ENCODE results near the gene SH3RF1.
"Not testable (repeated sequence)": the region's sequence is repeated elsewhere in the genome, so short reads cannot be mapped to it uniquely, and the experiment has no call there.

The SH3RF1 gene

DNA sequence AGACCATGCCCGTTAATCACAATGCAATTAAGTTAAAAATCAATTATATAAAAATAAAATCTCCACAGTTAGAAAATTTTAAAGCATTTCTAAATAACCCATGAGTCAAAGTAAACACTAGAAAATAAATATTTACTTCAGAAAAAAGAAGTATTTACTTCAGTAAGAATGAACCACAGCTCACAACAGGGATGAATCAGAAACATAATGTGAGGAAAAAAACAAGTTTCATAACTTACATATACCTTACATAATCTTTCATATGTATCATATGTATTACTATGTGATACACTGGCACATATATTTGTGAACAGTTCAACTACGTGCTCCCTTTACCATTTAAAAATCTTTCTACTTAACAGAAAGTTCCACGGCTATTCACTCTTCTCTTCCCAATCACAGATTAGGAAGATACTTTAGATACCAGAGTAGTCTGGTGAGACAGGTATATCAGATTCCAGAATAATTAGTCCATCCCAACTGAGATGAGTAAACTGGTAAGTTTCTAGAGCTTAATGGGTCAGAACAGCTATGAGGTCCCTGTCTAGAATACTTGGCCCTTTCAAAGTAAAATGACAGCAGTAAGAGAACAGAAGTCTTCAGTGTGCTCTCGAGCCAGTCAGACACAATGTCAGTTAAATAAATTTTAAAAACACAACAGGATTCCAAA is 70.3 kb downstream of the SH3RF1 start:
- no peak for DNase-seq (ENCODE audit: low read depth)

DNA sequence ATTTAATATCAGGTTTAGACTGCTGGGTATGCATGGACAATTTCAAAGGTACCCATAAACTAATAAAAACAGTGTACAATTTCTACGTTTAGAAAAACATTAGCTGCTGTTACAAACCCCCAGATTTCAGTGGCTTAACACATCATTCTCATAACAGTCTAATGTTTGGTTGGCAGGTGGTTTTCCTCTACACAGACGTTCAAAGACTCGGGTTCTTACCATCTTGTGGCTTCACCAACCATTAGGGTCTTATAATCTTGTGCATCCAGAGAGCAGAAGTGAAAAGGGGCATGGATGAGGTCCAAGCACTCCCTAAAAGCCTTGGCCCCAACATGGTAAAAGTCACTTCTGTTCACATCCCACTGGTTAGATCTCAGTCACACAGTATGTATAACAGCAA is 71.6 kb downstream of the SH3RF1 start:
- DNase-seq (ENCODE audit: low read depth) = no peak

GRCh38 chr4:169198167-169198566 is 72.6 kb downstream of the SH3RF1 start:
- DNase-seq (ENCODE audit: low read depth) = no peak

DNA sequence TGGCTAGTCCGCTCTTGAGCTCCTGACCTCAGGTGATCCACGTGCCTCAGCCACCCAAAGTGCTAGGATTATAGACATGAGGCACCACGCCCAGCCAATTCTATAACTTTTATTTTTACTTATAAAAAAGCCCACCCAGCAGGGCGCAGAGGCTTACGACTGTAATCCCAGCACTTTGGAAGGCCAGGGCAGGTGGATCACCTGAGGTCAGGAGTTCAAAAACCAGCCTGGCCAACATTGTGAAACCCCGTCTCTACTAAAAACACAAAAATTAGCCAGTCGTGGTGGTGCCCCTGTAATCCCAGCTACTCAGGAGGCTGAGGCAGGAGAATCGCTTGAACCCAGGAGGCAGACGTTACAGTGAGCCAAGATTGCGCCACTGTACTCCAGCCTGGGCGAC is 73.5 kb downstream of the SH3RF1 start:
- not testable (repeated sequence) for DNase-seq (ENCODE audit: low read depth)

DNA sequence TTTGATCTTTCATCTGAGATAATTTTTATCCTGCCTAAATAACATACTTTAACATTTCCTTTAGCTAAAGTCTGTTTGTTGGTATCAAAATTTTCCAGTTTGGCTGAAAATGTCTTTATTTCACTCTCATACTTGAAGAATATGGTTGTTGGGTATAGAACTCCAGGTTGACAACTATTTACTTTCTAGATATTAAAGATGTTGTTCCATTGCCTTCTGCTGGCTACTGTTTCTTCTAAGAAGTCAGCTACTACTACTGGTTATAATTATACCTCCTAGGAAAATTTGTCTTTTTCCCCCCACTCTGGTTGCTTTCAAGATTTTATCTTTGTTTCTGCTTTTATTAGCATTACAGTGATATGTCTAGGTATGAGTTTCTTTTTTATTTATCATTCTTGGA is 75.7 kb downstream of the SH3RF1 start:
- DNase-seq (ENCODE audit: low read depth) = no peak

GRCh38 chr4:169189968-169190367 is 80.8 kb downstream of the SH3RF1 start:
- DNase-seq (ENCODE audit: low read depth) = not testable (repeated sequence)

- no peak for DNase-seq (ENCODE audit: low read depth)
Measured at GRCh38 chr4:169189372-169189771, 81.4 kb downstream of the SH3RF1 start.

GRCh38 chr4:169188204-169188603 is 82.6 kb downstream of the SH3RF1 start:
- DNase-seq (ENCODE audit: low read depth) = no peak

DNA sequence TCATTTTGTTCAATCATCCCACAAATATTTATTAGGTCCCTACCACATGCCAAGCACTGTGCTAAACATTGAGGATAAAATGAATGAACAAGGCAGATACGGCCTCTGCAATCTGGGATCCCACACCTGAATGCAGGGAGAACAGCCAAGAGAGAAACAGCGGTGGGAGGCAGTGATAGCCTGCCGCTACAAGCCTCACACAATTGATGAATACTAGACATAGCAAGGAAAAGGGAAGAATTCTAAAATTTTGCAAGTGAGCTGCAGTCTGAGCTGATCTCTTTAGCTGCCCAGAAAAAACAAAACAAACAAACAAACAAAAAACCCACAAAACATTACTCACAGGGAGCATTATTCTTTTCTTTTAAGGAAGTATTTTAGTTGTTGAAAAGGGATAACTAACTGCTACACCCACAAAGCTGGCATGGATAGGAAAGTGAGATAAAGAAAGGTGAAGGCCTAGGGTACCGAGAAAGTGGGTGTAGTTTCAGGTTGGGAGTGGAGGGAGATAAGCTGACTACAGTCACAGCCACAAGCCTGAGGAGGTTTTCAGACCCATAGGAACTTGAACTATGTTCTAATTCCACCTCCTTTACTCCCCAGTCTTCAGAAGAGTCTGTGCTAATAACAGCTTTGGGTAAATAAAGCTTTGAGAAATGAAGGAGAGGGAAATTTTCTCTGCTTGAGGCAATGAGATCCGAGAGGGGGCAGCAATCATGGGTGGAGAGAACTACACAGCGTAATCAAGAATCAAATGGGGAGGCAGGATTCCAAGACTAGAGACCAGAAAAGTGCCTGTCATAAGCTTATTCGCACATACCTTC is 85.4 kb downstream of the SH3RF1 start:
- DNase-seq (ENCODE audit: low read depth) = no peak

- no peak for DNase-seq (ENCODE audit: low read depth)
Measured at GRCh38 chr4:169184686-169185085, 86.1 kb downstream of the SH3RF1 start.

GRCh38 chr4:169184236-169184635 is 86.5 kb downstream of the SH3RF1 start:
- no peak for DNase-seq (ENCODE audit: low read depth)

DNA sequence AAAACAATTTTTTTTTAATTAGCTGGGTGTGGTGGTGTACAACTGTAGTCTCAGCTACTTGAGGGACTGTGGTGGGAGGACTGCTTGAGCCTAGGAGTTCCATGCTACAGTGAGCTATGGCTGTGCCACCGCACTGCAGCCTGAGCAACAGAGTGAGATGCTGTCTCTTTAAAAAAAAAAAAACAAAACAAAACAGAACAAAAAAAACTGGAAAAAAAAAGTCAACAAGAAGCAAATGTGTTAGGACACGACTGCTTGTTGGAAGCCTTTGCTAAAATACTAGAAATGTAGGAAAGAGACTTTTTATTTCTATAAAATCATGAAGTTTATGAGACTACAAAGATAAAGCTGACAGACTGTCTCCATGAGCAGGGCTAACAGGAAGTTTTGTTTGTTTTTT is 87.2 kb downstream of the SH3RF1 start:
- DNase-seq (ENCODE audit: low read depth) = no peak

GRCh38 chr4:169179609-169180521 is 90.9 kb downstream of the SH3RF1 start:
- no peak for DNase-seq (ENCODE audit: low read depth)

DNA sequence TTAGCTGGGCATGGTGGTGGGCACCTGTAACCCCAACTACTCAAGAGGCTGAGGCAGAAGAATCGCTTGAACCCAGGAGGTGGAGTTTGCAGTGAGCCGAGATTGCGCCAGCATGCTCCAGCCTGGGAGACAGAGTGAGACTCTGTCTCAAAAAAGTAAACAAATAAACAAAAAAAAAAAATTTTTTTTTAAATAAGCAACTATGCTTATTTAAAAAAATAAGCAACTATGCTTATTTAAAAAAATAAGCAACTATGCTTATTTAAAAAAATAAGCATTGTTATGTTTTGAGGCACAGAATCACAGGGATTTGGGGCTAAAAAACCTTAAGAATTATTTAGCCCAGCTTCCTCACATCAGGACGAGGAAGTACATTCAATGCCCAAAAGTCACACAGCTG is 92.7 kb downstream of the SH3RF1 start:
- not testable (repeated sequence) for DNase-seq (ENCODE audit: low read depth)

DNA sequence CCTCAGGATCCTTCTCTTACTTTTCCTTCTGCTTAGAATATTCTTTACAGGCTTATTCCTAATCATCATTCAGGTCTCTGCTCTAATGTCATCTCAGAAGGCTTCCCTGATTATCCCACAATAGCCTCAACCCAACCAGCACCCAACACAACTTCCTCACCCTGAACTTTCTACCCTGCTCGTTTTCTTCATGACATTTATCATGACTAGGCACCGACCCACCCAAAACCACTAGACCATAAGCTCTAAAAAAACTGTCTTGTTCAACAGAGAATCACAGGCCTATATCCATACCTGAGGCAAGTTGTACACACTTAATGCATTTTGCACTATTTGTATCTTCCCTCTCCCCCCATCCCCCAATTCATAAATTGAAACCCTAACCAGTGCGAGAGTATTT is 95.3 kb downstream of the SH3RF1 start:
- no peak for DNase-seq (ENCODE audit: low read depth)

- DNase-seq (ENCODE audit: low read depth) = no peak
Measured at GRCh38 chr4:169175035-169175434, 95.7 kb downstream of the SH3RF1 start.

GRCh38 chr4:169174247-169174646 is 96.5 kb downstream of the SH3RF1 start:
- no peak for DNase-seq (ENCODE audit: low read depth)

DNA sequence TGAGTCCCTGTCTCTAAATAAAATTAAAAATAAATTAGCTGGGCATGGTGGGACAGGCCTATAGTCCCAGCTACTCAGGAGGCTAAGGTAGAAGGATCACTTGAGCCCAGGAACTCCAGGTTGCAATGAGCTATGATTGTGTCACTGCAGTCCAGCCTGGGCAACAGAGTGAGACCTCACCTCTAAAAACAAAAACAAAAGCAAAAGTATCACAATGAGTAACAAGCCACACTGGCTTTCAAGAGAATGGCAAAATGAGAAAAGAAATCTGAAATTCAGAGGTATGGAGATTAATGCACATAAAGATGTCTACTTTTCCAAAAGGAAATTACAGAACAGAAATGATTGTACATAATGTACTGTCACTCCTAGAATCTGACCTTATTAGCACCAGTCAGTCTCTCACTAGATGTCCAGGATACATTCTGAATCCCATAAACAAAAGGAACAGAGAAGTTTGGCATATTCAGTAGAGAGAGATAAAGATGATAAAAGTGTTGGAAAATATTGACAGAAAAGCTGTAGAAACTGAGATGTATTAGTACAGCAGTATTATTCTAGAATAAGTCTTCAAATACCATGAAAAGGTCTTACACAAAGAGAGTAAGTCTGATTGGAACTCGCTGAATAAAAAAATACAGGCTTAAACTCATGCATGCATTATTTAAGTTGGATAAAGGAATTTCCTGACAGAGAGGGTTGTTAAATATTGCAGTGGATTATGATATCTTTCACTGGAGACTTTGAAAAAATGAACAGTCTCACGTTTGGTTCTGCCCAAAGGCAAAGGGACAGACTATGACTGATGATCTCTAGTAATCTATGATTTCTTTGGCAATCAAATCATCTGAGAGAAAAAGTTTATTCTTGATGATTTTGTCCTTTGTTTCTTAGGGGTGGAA is 102.5 kb downstream of the SH3RF1 start:
- DNase-seq (ENCODE audit: low read depth) = no peak

DNA sequence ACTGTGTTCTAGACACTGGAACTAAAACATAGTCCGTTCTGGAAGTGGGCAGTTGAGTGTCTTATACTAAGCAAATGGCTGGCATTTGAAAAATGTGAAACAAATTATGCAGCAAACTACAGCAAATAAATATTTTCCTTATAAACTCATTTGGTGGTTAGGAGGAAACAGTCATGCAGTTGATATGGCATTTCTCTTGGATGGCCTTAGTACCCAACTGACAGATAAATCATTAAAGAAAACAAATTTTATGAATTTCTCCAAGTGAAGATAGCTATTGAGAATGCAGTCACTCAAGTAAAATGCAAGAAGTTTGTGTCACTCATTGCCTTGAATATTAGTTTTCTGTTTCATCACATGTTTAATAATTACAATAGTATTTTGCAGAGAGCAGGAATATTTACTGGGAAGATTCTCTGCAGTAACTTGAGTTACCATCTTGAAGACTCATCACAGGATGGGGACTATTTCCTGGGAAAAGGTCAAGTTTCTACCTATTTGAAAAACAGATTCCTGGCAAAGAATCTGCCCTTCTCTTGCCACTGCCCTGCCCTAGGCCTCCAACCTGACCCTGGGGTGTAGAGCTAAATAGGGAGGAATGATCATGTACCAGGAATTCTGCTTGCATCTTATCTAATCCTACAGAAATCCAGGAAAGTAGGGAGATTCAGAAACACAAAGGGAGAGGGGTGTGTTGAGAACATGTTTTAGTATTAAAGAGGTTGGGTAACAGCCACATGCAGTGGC is 105.9 kb downstream of the SH3RF1 start:
- DNase-seq (ENCODE audit: low read depth) = no peak

- DNase-seq (ENCODE audit: low read depth) = no peak
Measured at GRCh38 chr4:169163947-169164668, 106.6 kb downstream of the SH3RF1 start.

All from stimulated activated CD8-positive, alpha-beta memory T cell treated with anti-CD3 and anti-CD28 coated beads, Interleukin-7, amount 100 ng/mL, for 24 hours (primary cell).